ENCODE data around the gene SYCE3. TPM values are rescaled to one million over a fixed set of nuclear protein-coding genes. Genes with fewer than 3 reads are reported as not detected.

Gene SYCE3
- total RNA-seq, 1 experiment from 2014 or later = 1.3 TPM

DNA sequence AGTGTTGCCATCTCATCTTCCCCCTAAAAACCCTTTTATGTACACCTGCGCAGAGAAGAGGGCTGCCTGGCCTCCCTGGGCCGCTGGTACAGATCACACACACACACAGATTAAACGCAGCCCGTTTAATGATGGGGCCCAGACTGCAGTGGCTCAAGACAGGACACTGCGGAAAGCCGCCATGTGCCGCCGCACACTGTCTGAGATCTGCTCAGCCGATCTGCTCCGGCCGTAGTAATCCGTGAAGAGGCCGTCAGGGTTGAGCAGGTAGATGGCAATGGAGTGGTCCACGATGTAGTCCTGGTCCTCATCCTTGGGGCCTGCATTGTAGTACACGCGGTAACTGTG, 39.3 kb downstream of the SYCE3 start:
- no peak overlapping the region for H3K9ac ChIP-seq (ENCODE audit: low read length)
- H3K27ac ChIP-seq (ENCODE audit: low read length) = no peak overlapping the region
- no TSS peak for BruUV-seq (replicated peaks)

DNA sequence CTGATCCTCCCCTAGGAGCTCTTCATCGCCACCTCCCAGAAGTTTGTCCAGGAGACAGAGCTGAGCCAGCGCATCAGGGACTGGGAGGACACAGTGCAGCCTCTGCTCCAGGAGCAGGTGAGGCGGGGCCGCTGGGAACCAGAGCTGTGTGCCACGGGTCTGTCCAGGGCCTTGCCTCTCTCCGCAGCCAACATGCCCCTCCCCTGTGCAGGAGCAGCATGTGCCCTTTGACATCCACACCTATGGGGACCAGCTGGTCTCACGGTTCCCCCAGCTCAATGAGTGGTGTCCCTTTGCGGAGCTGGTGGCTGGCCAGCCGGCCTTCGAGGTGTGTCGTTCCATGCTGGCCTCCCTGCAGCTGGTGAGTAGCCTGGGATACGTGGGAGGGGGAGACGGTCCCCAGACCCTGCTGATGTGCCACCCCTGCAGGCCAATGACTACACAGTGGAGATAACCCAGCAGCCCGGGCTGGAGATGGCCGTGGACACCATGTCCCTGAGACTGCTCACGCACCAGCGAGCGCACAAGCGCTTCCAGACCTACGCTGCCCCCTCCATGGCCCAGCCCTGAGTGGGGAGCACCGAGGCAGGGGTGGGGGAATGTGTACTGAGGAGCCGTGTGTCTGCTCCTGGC, 39.8 kb downstream of the SYCE3 start:
- no peak overlapping the region for H3K4me3 ChIP-seq (ENCODE audit: low read length)
- intact Hi-C loops (cut with micrococcal nuclease) = no loop called here
- H3K4me2 ChIP-seq (ENCODE audit: low read length) = no peak overlapping the region
- POLR2A ChIA-PET (ENCODE audit: unreplicated experiment) = interaction anchor here (0.5 kb wide), 1 partner anchor 96 kb away, joined by 7 read pairs; no protein-coding TSS in a partner anchor
- H3K4me1 ChIP-seq (ENCODE audit: insufficient read depth, low read length) = peaks cover 9% of the 10 kb centered on the region; the same call in 1 of the 2 replicates
- TF ChIP-seq EZH2 (IDR thresholded peaks at IDR 0.05; ENCODE audit: low read length, unreplicated experiment) (no peak), EZH2phosphoT487 (IDR thresholded peaks at IDR 0.05; ENCODE audit: borderline replicate concordance, low read length) (no peak)
- TF ChIP-seq, protein P1, sequence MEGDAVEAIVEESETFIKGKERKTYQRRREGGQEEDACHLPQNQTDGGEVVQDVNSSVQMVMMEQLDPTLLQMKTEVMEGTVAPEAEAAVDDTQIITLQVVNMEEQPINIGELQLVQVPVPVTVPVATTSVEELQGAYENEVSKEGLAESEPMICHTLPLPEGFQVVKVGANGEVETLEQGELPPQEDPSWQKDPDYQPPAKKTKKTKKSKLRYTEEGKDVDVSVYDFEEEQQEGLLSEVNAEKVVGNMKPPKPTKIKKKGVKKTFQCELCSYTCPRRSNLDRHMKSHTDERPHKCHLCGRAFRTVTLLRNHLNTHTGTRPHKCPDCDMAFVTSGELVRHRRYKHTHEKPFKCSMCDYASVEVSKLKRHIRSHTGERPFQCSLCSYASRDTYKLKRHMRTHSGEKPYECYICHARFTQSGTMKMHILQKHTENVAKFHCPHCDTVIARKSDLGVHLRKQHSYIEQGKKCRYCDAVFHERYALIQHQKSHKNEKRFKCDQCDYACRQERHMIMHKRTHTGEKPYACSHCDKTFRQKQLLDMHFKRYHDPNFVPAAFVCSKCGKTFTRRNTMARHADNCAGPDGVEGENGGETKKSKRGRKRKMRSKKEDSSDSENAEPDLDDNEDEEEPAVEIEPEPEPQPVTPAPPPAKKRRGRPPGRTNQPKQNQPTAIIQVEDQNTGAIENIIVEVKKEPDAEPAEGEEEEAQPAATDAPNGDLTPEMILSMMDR (conservative IDR thresholded peaks at IDR 0.05; ENCODE audit: low read depth, low read length) = no peak
- H3K9ac ChIP-seq (ENCODE audit: low read length) = no peak overlapping the region
- no peak overlapping the region for H2AFZ ChIP-seq (ENCODE audit: low read length)
- H3K9me3 ChIP-seq (ENCODE audit: low read length) = no peaks in the 10 kb centered on the region
- no peak for DNase-seq
- H3F3A ChIP-seq (ENCODE audit: low read length, unreplicated experiment) = no peaks in the 10 kb centered on the region
- no TSS peak for BruUV-seq (replicated peaks)
- no peak for ATAC-seq
- H3K27me3 ChIP-seq (ENCODE audit: low read length) = no peaks in the 10 kb centered on the region
- H3K9me2 ChIP-seq (replicated peaks; ENCODE audit: low read length) = no peaks in the 10 kb centered on the region
- H3K27ac ChIP-seq (ENCODE audit: low read length) = no peak overlapping the region
- H4K20me1 ChIP-seq (ENCODE audit: low read length) = no peaks in the 10 kb centered on the region; the same call in 1 of the 2 replicates
- CTCF ChIA-PET = no interaction called here
- H3K79me2 ChIP-seq (ENCODE audit: low read length) = peaks cover 25% of the 10 kb centered on the region
- no peaks in the 10 kb centered on the region; the same call in 1 of the 2 replicates for H3K36me3 ChIP-seq (ENCODE audit: low read depth, low read length)

More for the DNA sequence above, 39.3 kb downstream of the SYCE3 start:
- no peaks in the 10 kb centered on the region for H3K27me3 ChIP-seq (ENCODE audit: low read length)
- DNase-seq (no peak), ATAC-seq (no peak)
- no peaks in the 10 kb centered on the region; the same call in 1 of the 2 replicates for H4K20me1 ChIP-seq (ENCODE audit: low read length)
- intact Hi-C loops (cut with micrococcal nuclease) = no loop called here
- CTCF ChIA-PET = no interaction called here
- POLR2A ChIA-PET (ENCODE audit: unreplicated experiment) = no interaction called here
- no peaks in the 10 kb centered on the region; the same call in 1 of the 2 replicates for H3K36me3 ChIP-seq (ENCODE audit: low read depth, low read length)
- peaks cover 25% of the 10 kb centered on the region for H3K79me2 ChIP-seq (ENCODE audit: low read length)
- TF ChIP-seq EZH2 (IDR thresholded peaks at IDR 0.05; ENCODE audit: low read length, unreplicated experiment) (no peak), EZH2phosphoT487 (IDR thresholded peaks at IDR 0.05; ENCODE audit: borderline replicate concordance, low read length) (no peak)
- TF ChIP-seq, protein P1 (conservative IDR thresholded peaks at IDR 0.05; ENCODE audit: low read depth, low read length) = no peak
- no peaks in the 10 kb centered on the region for H3K9me2 ChIP-seq (replicated peaks; ENCODE audit: low read length)
- 0 out of 2 replicates have a peak overlapping the region, but pooled peaks have one; percentile 98 for H3K4me2 ChIP-seq (ENCODE audit: low read length)
- H3K4me3 ChIP-seq (ENCODE audit: low read length) = no peak overlapping the region
- no peaks in the 10 kb centered on the region for H3F3A ChIP-seq (ENCODE audit: low read length, unreplicated experiment)
- H3K9me3 ChIP-seq (ENCODE audit: low read length) = no peaks in the 10 kb centered on the region
- H3K4me1 ChIP-seq (ENCODE audit: insufficient read depth, low read length) = peaks cover 9% of the 10 kb centered on the region; the same call in 1 of the 2 replicates
- H2AFZ ChIP-seq (ENCODE audit: low read length) = no peak overlapping the region

DNA sequence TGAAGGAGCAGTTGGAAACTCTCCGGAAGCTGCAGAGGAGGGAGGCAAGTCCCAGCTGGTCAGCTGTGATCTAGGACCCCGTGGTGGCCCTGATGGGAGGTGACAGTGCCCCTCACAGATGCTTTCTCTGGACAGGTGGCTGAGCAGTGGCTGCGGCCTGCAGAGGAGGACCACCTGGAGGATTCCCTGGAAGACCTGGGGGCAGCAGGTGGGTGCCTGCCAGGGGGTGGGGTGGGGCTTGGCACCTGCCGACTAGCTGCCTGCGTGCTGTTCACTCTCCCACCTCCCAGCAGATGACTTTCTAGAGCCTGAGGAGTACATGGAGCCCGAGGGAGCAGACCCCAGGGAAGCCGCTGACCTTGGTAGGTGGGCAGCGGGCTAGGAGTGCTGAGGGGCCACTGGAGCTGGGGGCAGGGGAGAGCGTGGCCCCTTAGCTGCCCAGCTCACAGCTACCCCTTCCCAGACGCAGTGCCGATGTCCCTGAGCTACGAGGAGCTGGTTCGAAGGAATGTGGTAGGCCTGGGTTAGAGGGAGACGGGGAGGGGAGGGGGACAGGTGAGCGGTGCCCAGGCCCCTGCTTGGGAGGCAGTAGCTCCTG, 40.4 kb downstream of the SYCE3 start:
- H3K27ac ChIP-seq (ENCODE audit: low read length) = no peak overlapping the region
- H3F3A ChIP-seq (ENCODE audit: low read length, unreplicated experiment) = no peaks in the 10 kb centered on the region
- H3K9me2 ChIP-seq (replicated peaks; ENCODE audit: low read length) = no peaks in the 10 kb centered on the region
- no peak overlapping the region for H2AFZ ChIP-seq (ENCODE audit: low read length)
- no TSS peak for BruUV-seq (replicated peaks)
- H3K27me3 ChIP-seq (ENCODE audit: low read length) = no peaks in the 10 kb centered on the region
- H3K4me3 ChIP-seq (ENCODE audit: low read length) = no peak overlapping the region
- DNase-seq (no peak), ATAC-seq (no peak)
- peaks cover 25% of the 10 kb centered on the region for H3K79me2 ChIP-seq (ENCODE audit: low read length)
- CTCF ChIA-PET = no interaction called here
- H3K4me1 ChIP-seq (ENCODE audit: insufficient read depth, low read length) = peaks cover 9% of the 10 kb centered on the region; the same call in 1 of the 2 replicates
- H3K9ac ChIP-seq (ENCODE audit: low read length) = no peak overlapping the region
- H4K20me1 ChIP-seq (ENCODE audit: low read length) = no peaks in the 10 kb centered on the region; the same call in 1 of the 2 replicates
- no peaks in the 10 kb centered on the region for H3K9me3 ChIP-seq (ENCODE audit: low read length)
- no peaks in the 10 kb centered on the region; the same call in 1 of the 2 replicates for H3K36me3 ChIP-seq (ENCODE audit: low read depth, low read length)
- intact Hi-C loops (cut with micrococcal nuclease) = no loop called here
- no peak overlapping the region for H3K4me2 ChIP-seq (ENCODE audit: low read length)
- TF ChIP-seq EZH2phosphoT487 (IDR thresholded peaks at IDR 0.05; ENCODE audit: borderline replicate concordance, low read length) (no peak), EZH2 (IDR thresholded peaks at IDR 0.05; ENCODE audit: low read length, unreplicated experiment) (no peak)
- TF ChIP-seq, protein P1 (conservative IDR thresholded peaks at IDR 0.05; ENCODE audit: low read depth, low read length) = no peak
- POLR2A ChIA-PET (ENCODE audit: unreplicated experiment) = interaction anchor here (0.5 kb wide), 1 partner anchor 96 kb away, joined by 7 read pairs; no protein-coding TSS in a partner anchor
